Activated T-cell treated with anti-CD3 and anti-CD28 coated beads, Interleukin-2, amount 50 U/mL, for 72 hours (primary cell): Measurements from ENCODE around the gene SRPRB. TPM values are rescaled to one million over a fixed set of nuclear protein-coding genes. Genes with fewer than 3 reads are reported as not detected.
"Not testable (repeated sequence)": the region's sequence is repeated elsewhere in the genome, so short reads cannot be mapped to it uniquely, and the experiment has no call there.

Experiments used
- ATAC-seq, 2 donors: fragments of 150-1000 bp; cut with Tn5 transposase; replicated peaks in 1 of 2; 2 replicates each; pipeline ENCODE4 v1.10.0; 2021; ENCODE audit warnings: moderate library complexity in 2 of 2, mild to moderate bottlenecking in 1 of 2
- DNase-seq, 2 donors: peaks; one replicate each; pipeline ENCODE4 v3.0.0; 2021 to 2022; ENCODE audit warnings: mixed read lengths in 1 of 2
- H3K27ac Mint-ChIP-seq: one replicate; pipeline ENCODE4 v1.8.0; 2022; ENCODE audit warnings: mild to moderate bottlenecking, moderate library complexity, mixed read lengths
- H3K27me3 Mint-ChIP-seq: one replicate; pipeline ENCODE4 v1.8.0; 2022; ENCODE audit warnings: low read depth, mixed read lengths
- H3K36me3 Mint-ChIP-seq, 2 donors: one replicate each; pipeline ENCODE4 v1.8.0; 2022; ENCODE audit warnings: mixed read lengths in 2 of 2, mild to moderate bottlenecking in 1 of 2; ENCODE audit not compliant: insufficient read depth in 2 of 2
- H3K4me1 Mint-ChIP-seq: one replicate; pipeline ENCODE4 v1.8.0; 2022; ENCODE audit warnings: low read depth, mixed read lengths
- H3K4me3 Mint-ChIP-seq, 2 donors: one replicate each; pipeline ENCODE4 v1.8.0; 2022; ENCODE audit warnings: mild to moderate bottlenecking in 2 of 2, mixed read lengths in 2 of 2, moderate library complexity in 2 of 2
- H3K9me3 Mint-ChIP-seq, 2 donors: one replicate each; pipeline ENCODE4 v1.8.0; 2022; ENCODE audit warnings: mixed read lengths in 2 of 2
- total RNA-seq, 2 donors: library from RNA; stranded (reverse); gene quantifications; one replicate each; pipeline ENCODE4 v1.2.3, GENCODE V29; 2022

The SRPRB gene
- total RNA-seq, 2 donors from 2014 or later: 83.2 to 100 TPM

DNA sequence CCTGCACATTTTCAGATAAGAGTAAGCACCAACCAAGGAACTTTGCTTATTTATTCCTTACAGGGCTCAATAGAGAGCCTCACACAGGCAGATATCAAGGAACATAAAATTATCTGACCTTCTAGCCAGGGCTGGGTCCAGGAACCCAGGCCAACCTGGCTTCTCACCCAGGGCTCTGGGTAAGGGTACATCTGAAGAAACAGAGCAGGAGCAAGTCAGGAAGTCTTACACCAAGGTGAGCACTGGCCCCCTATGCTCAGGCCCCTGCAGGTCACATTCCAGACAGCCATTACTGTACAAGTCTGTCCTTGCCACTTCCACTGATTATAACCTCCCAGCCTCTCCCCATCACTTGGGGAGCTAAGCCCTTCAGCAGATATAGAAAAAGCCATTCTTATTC lies 40.4 kb upstream of the SRPRB start:
- ATAC-seq: no peak
- no peak for DNase-seq
- Mint-ChIP-seq H3K4me1 (no peaks in the 10 kb centered on the region), H3K36me3 (no peaks in the 10 kb centered on the region), H3K27ac (no peak overlapping the region), H3K9me3 (no peaks in the 10 kb centered on the region), H3K4me3 (no peak overlapping the region), H3K27me3 (peaks cover 39% of the 10 kb centered on the region)

DNA sequence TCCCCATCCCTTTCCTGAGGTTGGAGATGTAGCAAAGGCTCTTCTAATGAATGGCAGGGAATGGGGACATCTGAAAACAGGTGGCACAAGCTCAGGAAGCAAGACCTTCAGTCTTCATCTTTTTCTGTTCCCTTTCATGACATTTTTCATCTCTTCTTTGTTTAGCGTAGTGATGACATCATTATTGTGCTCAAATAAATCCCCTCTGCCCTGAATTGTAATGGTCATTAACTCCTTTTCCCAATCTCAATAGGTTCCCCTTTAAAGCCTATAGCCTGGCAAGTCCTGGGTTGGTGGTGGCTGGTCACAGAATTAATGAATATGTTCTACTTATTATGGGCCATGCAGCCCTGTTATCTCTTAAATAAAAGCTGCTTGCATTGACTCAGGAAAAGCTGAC lies 38.0 kb upstream of the SRPRB start:
- ATAC-seq (no peak), DNase-seq (no peak)
- no peaks in the 10 kb centered on the region for H3K4me1 Mint-ChIP-seq
- H3K27ac Mint-ChIP-seq: no peak overlapping the region
- H3K36me3 Mint-ChIP-seq: no peaks in the 10 kb centered on the region
- no peak overlapping the region for H3K4me3 Mint-ChIP-seq
- peaks cover 22% of the 10 kb centered on the region for H3K27me3 Mint-ChIP-seq
- H3K9me3 Mint-ChIP-seq: no peaks in the 10 kb centered on the region

DNA sequence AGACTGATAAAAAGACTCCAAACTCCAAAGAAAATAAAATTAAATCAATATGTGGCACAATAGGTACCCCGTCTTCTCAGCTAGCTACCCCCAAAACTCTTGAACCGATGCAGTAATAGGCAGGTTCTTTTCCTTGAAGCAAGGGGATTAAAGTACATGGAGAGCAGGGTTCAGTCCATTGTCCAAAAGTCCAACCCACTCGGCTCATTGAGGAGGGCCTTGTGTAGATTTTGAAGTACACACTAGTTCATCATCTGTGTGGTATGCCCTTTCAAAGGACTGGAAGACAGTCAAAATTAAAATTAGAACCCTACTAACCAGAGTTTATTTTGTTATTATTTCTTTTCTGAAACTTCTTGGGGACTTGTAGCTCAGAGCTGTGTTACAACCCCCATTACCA lies 36.1 kb upstream of the SRPRB start:
- H3K27ac Mint-ChIP-seq: no peak overlapping the region
- no peaks in the 10 kb centered on the region for H3K9me3 Mint-ChIP-seq
- peaks cover 18% of the 10 kb centered on the region for H3K27me3 Mint-ChIP-seq
- no peaks in the 10 kb centered on the region for H3K36me3 Mint-ChIP-seq
- ATAC-seq (no peak), DNase-seq (no peak)
- H3K4me3 Mint-ChIP-seq: no peak overlapping the region
- H3K4me1 Mint-ChIP-seq: no peaks in the 10 kb centered on the region

DNA sequence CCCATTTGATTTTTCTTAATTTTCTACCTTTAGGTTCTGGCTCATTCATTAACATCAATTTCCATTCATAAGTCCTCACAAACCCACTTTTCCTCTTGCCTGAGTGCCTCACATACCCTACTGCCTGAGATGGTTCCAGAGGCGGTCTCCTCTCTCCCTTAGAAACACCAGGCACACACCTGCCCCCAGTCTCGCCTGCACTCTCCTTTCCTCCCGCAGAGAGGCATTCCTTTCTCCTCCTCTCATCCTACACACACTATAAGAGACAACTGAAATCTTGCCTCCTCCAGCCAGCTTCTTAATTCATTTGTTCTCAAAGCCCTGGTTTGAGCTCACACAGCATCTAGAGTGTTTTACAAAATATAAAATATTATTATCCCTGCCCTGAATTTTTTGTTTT lies 31.9 kb upstream of the SRPRB start:
- no peaks in the 10 kb centered on the region for H3K4me1 Mint-ChIP-seq
- no peak for DNase-seq
- H3K4me3 Mint-ChIP-seq: no peak overlapping the region
- peaks cover 7% of the 10 kb centered on the region for H3K27me3 Mint-ChIP-seq
- no peaks in the 10 kb centered on the region for H3K9me3 Mint-ChIP-seq
- ATAC-seq: no peak
- no peak overlapping the region for H3K27ac Mint-ChIP-seq
- no peaks in the 10 kb centered on the region for H3K36me3 Mint-ChIP-seq

DNA sequence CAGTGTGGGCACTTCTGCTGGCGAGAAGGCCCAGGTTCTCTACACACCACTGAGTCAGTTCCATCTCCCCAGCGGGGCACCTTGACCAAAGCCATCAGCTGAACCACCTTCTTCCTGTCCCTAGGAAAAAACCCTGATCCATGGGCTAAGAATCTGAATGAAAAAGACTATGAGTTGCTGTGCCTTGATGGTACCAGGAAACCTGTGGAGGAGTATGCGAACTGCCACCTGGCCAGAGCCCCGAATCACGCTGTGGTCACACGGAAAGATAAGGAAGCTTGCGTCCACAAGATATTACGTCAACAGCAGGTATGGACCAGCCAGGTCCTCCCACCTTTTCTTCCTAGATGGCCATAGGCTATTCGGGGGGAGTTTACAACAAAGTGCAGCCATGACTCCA lies 30.3 kb upstream of the SRPRB start:
- ATAC-seq (no peak), DNase-seq (no peak)
- no peaks in the 10 kb centered on the region for H3K9me3 Mint-ChIP-seq
- H3K27ac Mint-ChIP-seq: no peak overlapping the region
- peaks cover 17% of the 10 kb centered on the region for H3K27me3 Mint-ChIP-seq
- no peak overlapping the region for H3K4me3 Mint-ChIP-seq
- no peaks in the 10 kb centered on the region for H3K36me3 Mint-ChIP-seq
- H3K4me1 Mint-ChIP-seq: no peaks in the 10 kb centered on the region

DNA sequence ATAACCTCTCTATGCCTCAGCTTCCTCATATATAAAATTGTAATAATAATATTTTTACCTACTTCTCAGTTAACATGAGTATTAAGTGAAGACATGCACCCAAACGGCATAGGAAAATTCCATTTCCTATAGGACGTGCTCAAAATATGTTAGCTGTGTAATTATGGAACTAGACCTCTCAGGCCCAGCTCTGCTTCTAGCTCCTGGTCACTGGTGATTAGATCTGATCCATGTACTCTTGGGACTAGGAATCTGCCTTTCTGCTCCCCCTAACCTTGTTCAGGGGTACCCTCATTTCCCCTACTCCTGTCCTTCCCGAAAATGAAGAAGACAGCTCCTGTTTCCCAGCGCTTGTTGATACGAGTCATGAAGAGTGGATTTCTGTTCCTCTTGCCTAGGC lies 29.8 kb upstream of the SRPRB start:
- no peaks in the 10 kb centered on the region for H3K4me1 Mint-ChIP-seq
- H3K4me3 Mint-ChIP-seq: no peak overlapping the region
- no peaks in the 10 kb centered on the region for H3K36me3 Mint-ChIP-seq
- peaks cover 18% of the 10 kb centered on the region for H3K27me3 Mint-ChIP-seq
- ATAC-seq: no peak
- no peak for DNase-seq
- no peaks in the 10 kb centered on the region for H3K9me3 Mint-ChIP-seq
- no peak overlapping the region for H3K27ac Mint-ChIP-seq

DNA sequence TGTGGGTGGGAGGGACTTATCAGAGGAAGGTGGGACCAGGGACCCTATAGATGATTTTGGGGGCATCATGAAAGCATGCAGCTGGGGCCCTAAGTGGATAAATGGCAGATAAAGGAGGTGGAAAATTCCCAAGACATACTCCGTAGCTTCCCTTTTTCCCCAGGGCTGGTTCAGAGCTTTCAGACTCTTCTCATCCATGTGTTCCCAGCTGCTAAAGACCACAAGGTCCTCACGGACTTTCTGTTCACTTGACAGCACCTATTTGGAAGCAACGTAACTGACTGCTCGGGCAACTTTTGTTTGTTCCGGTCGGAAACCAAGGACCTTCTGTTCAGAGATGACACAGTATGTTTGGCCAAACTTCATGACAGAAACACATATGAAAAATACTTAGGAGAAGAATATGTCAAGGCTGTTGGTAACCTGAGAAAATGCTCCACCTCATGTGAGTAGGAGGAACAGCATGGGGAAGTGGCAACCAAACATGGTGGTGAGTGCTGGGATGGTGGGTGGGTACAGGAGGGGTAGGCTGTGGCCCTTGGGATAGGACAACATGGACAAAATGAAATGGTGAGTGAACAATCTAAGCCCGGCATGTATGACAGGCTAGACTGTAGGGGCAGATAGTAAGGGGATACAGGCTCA lies 28.7 kb upstream of the SRPRB start:
- ATAC-seq (no peak), DNase-seq (no peak)
- H3K27ac Mint-ChIP-seq: no peak overlapping the region

DNA sequence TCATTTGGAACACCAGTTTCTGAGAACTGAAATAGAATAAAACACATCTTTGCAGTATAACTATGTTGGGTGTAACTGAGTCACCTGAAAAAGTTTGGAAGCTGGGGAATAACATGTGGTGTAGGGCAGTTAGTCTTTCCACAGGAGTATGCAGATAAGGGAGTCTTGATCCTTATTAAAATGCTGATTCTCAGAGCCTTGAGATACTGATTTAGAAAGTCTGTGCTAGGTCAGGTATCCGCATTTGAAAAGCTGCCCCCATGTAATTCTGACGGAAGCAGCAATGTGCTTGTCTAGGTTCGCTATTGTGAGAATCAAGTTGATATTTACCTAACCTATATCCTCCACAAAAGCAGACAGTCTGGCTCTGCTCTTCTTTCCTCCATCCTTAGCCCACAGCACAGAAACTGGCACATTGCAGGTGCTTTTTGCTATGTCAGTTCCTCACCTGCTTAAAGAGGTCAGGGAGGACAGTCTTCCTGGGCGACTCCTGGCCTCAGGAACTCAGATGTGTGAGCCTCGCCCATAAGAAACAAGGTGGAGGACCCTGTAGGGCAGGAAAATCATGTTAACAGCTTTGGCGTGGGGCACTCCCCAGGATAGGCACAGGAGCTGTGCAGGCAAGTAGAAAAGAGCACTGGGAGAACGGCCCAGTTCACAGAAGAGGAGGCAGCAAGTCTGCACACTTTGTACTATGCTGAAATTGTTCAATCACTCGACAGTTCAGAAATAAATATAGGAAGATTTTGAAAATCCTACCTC lies 27.6 kb upstream of the SRPRB start:
- no peaks in the 10 kb centered on the region for H3K9me3 Mint-ChIP-seq
- DNase-seq: no peak
- H3K36me3 Mint-ChIP-seq: no peaks in the 10 kb centered on the region
- H3K27me3 Mint-ChIP-seq: peaks cover 18% of the 10 kb centered on the region
- no peak overlapping the region for H3K27ac Mint-ChIP-seq
- H3K4me1 Mint-ChIP-seq: no peaks in the 10 kb centered on the region
- no peak for ATAC-seq
- no peak overlapping the region for H3K4me3 Mint-ChIP-seq

More for the DNA sequence above, 28.7 kb upstream of the SRPRB start:
- H3K9me3 Mint-ChIP-seq: no peaks in the 10 kb centered on the region
- H3K36me3 Mint-ChIP-seq: no peaks in the 10 kb centered on the region
- no peak overlapping the region for H3K4me3 Mint-ChIP-seq
- H3K4me1 Mint-ChIP-seq: no peaks in the 10 kb centered on the region
- H3K27me3 Mint-ChIP-seq: peaks cover 18% of the 10 kb centered on the region

DNA sequence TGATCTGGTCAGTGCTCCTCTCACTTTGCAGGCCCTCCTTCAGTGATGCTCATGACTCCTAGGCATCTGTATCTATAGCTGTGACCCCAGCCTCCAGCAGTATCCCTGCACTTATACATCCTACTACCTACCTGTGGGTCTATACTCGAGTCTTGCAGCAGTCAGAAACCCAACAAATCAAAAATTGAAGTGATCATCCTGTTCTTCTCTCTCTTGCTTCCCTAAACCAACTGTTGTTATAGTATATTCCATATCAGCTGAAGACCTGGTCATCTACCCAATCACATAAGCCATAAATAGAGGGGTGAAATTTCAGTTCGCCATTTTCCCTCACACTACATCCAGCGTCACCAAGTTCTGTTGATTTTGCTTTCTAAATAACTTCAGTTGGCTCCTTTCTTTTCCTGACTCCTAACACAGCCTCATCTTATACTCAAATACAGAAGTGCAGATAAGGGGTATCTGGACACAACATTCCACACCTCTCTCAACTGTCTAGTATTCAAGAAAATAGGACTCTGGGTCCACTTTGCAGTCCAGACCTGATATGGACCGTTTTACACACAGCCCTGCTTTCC lies 25.9 kb upstream of the SRPRB start:
- ATAC-seq (no peak), DNase-seq (no peak)
- Mint-ChIP-seq H3K27ac (no peak overlapping the region), H3K36me3 (no peaks in the 10 kb centered on the region), H3K4me3 (no peak overlapping the region), H3K4me1 (no peaks in the 10 kb centered on the region), H3K27me3 (peaks cover 11% of the 10 kb centered on the region), H3K9me3 (no peaks in the 10 kb centered on the region)

DNA sequence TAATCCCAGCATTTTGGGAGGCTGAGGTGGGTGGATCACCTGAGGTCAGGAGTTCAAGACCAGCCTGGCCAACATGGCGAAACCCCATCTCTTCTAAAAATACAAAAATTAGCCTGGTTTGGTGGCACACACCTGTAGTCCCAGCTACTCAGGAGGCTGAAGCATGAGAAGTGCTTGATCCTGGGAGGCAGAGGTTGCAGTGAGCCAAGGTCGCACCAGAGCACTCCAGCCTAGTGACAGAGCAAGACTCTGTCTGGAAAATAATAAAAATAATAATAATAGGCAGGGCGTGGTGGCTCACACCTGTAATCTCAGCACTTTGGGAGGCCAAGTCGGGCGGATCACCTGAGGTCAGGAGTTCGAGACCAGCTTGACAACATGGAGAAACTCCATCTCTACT lies 24.9 kb upstream of the SRPRB start:
- H3K27me3 Mint-ChIP-seq: peaks cover 11% of the 10 kb centered on the region
- H3K27ac Mint-ChIP-seq, H3K9me3 Mint-ChIP-seq, ATAC-seq, H3K4me1 Mint-ChIP-seq, H3K4me3 Mint-ChIP-seq, DNase-seq, H3K36me3 Mint-ChIP-seq: not testable (repeated sequence)

DNA sequence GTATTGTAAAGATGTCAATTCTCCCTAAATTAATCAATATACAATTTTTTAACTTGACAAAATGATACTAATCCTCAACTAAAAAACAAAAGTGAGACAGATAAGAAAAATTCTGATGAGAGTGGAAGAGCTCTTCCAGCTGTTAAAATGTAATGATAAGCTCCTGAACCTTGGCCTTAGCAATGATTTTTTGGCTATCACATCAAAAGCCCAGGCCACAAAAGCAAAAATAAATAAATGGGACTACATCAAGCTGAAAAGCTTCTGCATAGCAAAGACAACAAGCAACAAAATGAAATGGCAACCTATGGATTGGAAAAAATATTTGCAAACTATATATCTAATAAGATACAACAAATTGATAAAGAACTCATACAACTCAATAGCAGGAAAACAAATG lies 24.0 kb upstream of the SRPRB start:
- H3K4me1 Mint-ChIP-seq: no peaks in the 10 kb centered on the region
- H3K9me3 Mint-ChIP-seq: no peaks in the 10 kb centered on the region
- DNase-seq (no peak), ATAC-seq (no peak)
- no peak overlapping the region for H3K4me3 Mint-ChIP-seq
- peaks cover 11% of the 10 kb centered on the region for H3K27me3 Mint-ChIP-seq
- H3K36me3 Mint-ChIP-seq: no peaks in the 10 kb centered on the region
- no peak overlapping the region for H3K27ac Mint-ChIP-seq

DNA sequence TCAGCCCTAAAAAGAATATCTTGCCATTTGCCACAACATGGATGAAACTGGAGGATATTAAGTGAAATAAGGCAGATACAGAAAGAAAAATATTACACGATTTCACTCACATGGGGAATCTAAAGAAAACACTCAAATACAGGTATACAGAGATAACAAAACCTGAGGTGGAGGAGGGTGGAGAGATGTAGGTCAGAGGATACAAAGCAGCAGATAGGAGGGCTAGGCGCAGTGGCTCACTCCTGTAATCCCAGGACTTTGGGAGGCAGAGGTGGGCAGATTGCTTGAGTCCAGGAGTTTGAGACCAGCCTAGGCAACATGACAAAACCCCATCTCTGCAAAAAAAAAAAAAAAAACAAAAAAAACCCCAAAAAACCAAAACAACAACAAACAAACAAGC lies 23.2 kb upstream of the SRPRB start:
- Mint-ChIP-seq H3K36me3 (no peaks in the 10 kb centered on the region), H3K27ac (no peak overlapping the region), H3K4me3 (no peak overlapping the region), H3K9me3 (no peaks in the 10 kb centered on the region), H3K4me1 (no peaks in the 10 kb centered on the region), H3K27me3 (peaks cover 11% of the 10 kb centered on the region)
- DNase-seq (no peak), ATAC-seq (no peak)

DNA sequence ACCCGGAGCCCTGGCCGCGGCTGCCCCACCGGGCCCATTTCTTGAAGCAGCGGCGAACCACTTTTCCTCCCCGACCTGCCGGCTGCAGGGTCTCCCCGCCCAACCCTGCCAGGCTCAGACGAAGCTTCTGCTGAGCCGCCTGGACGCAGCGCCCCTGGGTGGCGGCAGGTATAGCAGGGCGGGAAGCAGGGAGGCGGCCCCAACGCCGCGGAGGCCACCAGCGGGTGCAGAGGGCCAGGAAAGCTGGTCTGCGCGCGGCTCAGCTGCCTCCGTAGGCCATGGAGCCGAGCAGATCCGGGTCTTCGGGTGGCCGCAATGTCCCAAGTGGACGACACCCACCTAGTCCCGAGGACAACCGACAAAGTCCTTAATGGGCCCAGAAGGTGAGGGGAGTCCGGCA lies 21.9 kb upstream of the SRPRB start:
- Mint-ChIP-seq H3K4me1 (no peaks in the 10 kb centered on the region), H3K27ac (no peak overlapping the region), H3K9me3 (no peaks in the 10 kb centered on the region), H3K4me3 (no peak overlapping the region), H3K27me3 (peaks cover 11% of the 10 kb centered on the region), H3K36me3 (no peaks in the 10 kb centered on the region)
- DNase-seq (no peak), ATAC-seq (no peak)
